PFSK-1 (cell line): ENCODE measurements around the gene RFNG.
A peak's percentile ranks its signal among the peaks of the same experiment; 100 is the strongest.

Experiments
- FOXP2 ChIP-seq: optimal IDR thresholded peaks from 2 replicates; pipeline ENCODE3; 2011; ENCODE audit warnings: borderline replicate concordance, control low read depth, inconsistent platforms; ENCODE audit not compliant: insufficient read depth; ENCODE audit errors: extremely low read length, extremely low read depth
- POLR2AphosphoS5 ChIP-seq: IDR thresholded peaks from 2 replicates; pipeline ENCODE4 v1.6.1; 2012; ENCODE audit warnings: low read depth, mild to moderate bottlenecking, control low read depth, low read length, moderate library complexity
- SIN3A ChIP-seq: IDR thresholded peaks from 2 replicates; pipeline ENCODE4 v1.6.1; 2012; ENCODE audit warnings: mild to moderate bottlenecking, low read length, moderate library complexity, borderline replicate concordance; ENCODE audit not compliant: insufficient read depth
- TAF1 ChIP-seq: IDR thresholded peaks from 2 replicates; pipeline ENCODE4 v1.6.1; 2012; ENCODE audit warnings: low read length, control low read depth, borderline replicate concordance; ENCODE audit not compliant: insufficient read depth
- TF ChIP-seq, protein P1 (sequence below), 2 experiments: IDR thresholded peaks; 2 replicates each; pipeline versions ENCODE4 v1.6.1 to v1.8.0; 2011 to 2012; ENCODE audit warnings: low read depth in 2 of 2, low read length in 2 of 2, control low read depth in 1 of 2, inconsistent platforms in 1 of 2, mild to moderate bottlenecking in 1 of 2, moderate library complexity in 1 of 2; ENCODE audit not compliant: insufficient read depth in 1 of 2

Gene RFNG

GRCh38 chr17:82079001-82079677 is 27.5 kb upstream of the RFNG start:
- TF ChIP-seq POLR2AphosphoS5 (no peak), TAF1 (no peak), FOXP2 (no peak), SIN3A (no peak)
- TF ChIP-seq, protein P1, sequence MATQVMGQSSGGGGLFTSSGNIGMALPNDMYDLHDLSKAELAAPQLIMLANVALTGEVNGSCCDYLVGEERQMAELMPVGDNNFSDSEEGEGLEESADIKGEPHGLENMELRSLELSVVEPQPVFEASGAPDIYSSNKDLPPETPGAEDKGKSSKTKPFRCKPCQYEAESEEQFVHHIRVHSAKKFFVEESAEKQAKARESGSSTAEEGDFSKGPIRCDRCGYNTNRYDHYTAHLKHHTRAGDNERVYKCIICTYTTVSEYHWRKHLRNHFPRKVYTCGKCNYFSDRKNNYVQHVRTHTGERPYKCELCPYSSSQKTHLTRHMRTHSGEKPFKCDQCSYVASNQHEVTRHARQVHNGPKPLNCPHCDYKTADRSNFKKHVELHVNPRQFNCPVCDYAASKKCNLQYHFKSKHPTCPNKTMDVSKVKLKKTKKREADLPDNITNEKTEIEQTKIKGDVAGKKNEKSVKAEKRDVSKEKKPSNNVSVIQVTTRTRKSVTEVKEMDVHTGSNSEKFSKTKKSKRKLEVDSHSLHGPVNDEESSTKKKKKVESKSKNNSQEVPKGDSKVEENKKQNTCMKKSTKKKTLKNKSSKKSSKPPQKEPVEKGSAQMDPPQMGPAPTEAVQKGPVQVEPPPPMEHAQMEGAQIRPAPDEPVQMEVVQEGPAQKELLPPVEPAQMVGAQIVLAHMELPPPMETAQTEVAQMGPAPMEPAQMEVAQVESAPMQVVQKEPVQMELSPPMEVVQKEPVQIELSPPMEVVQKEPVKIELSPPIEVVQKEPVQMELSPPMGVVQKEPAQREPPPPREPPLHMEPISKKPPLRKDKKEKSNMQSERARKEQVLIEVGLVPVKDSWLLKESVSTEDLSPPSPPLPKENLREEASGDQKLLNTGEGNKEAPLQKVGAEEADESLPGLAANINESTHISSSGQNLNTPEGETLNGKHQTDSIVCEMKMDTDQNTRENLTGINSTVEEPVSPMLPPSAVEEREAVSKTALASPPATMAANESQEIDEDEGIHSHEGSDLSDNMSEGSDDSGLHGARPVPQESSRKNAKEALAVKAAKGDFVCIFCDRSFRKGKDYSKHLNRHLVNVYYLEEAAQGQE (IDR thresholded peaks at IDR 0.05; ENCODE audit: insufficient read depth in 1 of 2, low read depth in 2 of 2, low read length in 2 of 2), result no peak

DNA sequence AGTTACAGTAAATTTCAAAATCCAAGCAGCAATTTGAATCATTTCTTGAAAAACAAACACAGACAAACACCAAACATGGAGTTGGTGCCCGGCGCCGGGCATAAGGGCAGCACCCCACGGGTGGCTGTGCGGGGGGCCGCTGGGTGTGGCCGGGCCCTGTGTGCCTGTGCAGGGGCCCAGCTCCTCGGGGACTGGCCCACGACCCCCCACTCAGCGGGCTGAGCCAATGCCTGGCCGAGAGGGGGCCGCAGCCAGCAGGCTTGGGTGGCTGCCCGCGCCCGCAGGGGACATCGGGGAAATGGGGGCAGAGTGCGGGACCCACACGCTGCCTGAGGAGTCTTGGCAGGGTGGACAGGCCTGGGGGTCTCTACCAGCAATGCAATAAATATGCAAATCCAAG is 26.8 kb upstream of the RFNG start:
- TF ChIP-seq, protein P1 (IDR thresholded peaks at IDR 0.05; ENCODE audit: insufficient read depth in 1 of 2, low read depth in 2 of 2, low read length in 2 of 2), result no peak
- TF ChIP-seq TAF1, result no peak
- TF ChIP-seq POLR2AphosphoS5, result no peak
- TF ChIP-seq FOXP2, result no peak

DNA sequence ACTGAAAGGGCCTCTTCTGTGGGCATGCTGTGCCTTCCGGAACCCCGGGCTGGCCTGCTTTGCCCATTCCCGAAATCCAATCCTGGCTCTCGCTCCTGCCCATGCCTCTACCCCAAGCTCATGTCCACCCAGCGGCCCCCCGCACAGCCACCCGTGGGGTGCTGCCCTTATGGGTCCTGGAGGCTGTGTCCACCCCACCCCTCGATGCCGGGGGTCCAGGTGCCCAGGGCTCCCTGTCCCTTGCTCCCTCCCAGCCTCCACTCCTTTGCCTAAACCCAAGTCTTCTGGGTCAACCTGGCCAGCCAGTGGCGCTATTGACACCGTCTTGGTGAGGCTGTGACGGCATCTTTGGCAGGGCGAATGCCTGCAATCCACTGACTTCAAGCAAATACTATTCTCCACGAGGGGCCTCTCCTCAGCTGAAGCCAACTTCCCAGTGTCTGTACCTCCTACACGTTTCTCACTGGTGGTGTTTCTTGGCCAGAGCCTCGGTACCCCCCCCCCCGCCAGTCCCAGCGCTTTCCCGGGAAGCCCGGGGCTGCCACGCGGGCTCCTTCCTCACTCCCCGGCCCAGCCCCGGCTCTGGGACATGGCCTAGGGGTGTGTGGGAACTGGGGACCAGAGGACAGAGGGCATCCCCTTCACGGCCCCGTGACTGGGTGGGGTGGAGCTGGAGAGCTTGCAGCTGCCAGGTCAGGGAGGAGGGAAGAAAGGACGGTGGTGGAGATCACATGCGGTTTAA is 26.2 kb upstream of the RFNG start:
- TF ChIP-seq, protein P1 (IDR thresholded peaks at IDR 0.05; ENCODE audit: insufficient read depth in 1 of 2, low read depth in 2 of 2, low read length in 2 of 2), result no peak
- TF ChIP-seq SIN3A (no peak), POLR2AphosphoS5 (peak; percentile 49; the same call in 1 of the 2 replicates)

- TF ChIP-seq TAF1 (no peak), POLR2AphosphoS5 (peak; percentile 41; the same call in 1 of the 2 replicates)
- TF ChIP-seq, protein P1 (IDR thresholded peaks at IDR 0.05; ENCODE audit: insufficient read depth in 1 of 2, low read depth in 2 of 2, low read length in 2 of 2), result no peak
Measured at GRCh38 chr17:82076785-82077591, 25.4 kb upstream of the RFNG start.
